Measurements from ENCODE around the gene GDI1.

GDI1 gene

GRCh38 chrX:154409222-154409871 is 27.6 kb upstream of the GDI1 start, which contains the start of gene DNASE1L1:
DNASE1L1 (minus strand) TSS chrX:154409254; CDS start chrX:154405568, 3,686 bp downstream.
- peak; percentile 94 for DNase-seq (ENCODE audit: low read depth)

- peak; percentile 68 for DNase-seq (ENCODE audit: low read depth)
These were observed 25.0 kb upstream of the GDI1 start for GRCh38 chrX:154411981-154412340.

- peak; percentile 22 for DNase-seq (ENCODE audit: low read depth)
These were observed 24.5 kb upstream of the GDI1 start for GRCh38 chrX:154412468-154412867.

GRCh38 chrX:154413142-154413541 is 23.8 kb upstream of the GDI1 start:
- DNase-seq (ENCODE audit: low read depth), result no peak

- no peak for DNase-seq (ENCODE audit: low read depth)
These were observed 19.8 kb upstream of the GDI1 start for GRCh38 chrX:154417157-154417556.

- DNase-seq (ENCODE audit: low read depth), result no peak
These were observed 17.8 kb upstream of the GDI1 start for GRCh38 chrX:154419189-154419588.

GRCh38 chrX:154419688-154420401 is 17.1 kb upstream of the GDI1 start:
- no peak for DNase-seq (ENCODE audit: low read depth)

- DNase-seq (ENCODE audit: low read depth), result no peak
These were observed 16.6 kb upstream of the GDI1 start for GRCh38 chrX:154420402-154420756.

- DNase-seq (ENCODE audit: low read depth), result no peak
These were observed 9.8 kb upstream of the GDI1 start for GRCh38 chrX:154426916-154427770.

GRCh38 chrX:154428176-154429171 is 8.5 kb upstream of the GDI1 start, which contains the start of gene ATP6AP1:
ATP6AP1 (plus strand) TSS chrX:154428677; CDS start chrX:154428693, 16 bp downstream.
- DNase-seq (ENCODE audit: low read depth), result peak; percentile 93

- DNase-seq (ENCODE audit: low read depth), result no peak
These were observed 7.2 kb upstream of the GDI1 start for GRCh38 chrX:154429711-154430110.

- DNase-seq (ENCODE audit: low read depth), result no peak
These were observed 6.5 kb upstream of the GDI1 start for GRCh38 chrX:154430479-154430878.

- DNase-seq (ENCODE audit: low read depth), result no peak
These were observed 6.0 kb upstream of the GDI1 start for GRCh38 chrX:154430916-154431315.

GRCh38 chrX:154431341-154431740 is 5.6 kb upstream of the GDI1 start:
- DNase-seq (ENCODE audit: low read depth), result no peak

- DNase-seq (ENCODE audit: low read depth), result no peak
These were observed 4.7 kb upstream of the GDI1 start for GRCh38 chrX:154432210-154432609.

- DNase-seq (ENCODE audit: low read depth), result no peak
These were observed 3.3 kb upstream of the GDI1 start for GRCh38 chrX:154433605-154434004.

- DNase-seq (ENCODE audit: low read depth), result no peak
These were observed 2.4 kb upstream of the GDI1 start for GRCh38 chrX:154434394-154435168.

- DNase-seq (ENCODE audit: low read depth), result no peak
These were observed 1.7 kb upstream of the GDI1 start for GRCh38 chrX:154435171-154435733.

GRCh38 chrX:154436374-154436982 is 476 bp upstream of the GDI1 start:
- peak; percentile 58 for DNase-seq (ENCODE audit: low read depth)
